Inferior parietal cortex (tissue), 1 donor: ENCODE data around the gene DBF4.
"Not testable (repeated sequence)": the region's sequence is repeated elsewhere in the genome, so short reads cannot be mapped to it uniquely, and the experiment has no call there.

ENCODE experiments used
- DNase-seq: peaks from one replicate; pipeline ENCODE4 v3.0.0-alpha.2; 2016; ENCODE audit errors: extremely low spot score

The DBF4 gene

GRCh38 chr7:87882151-87882937, 6.1 kb downstream of the DBF4 start:
- DNase-seq, result no peak

- no peak for DNase-seq
Measured at GRCh38 chr7:87885018-87885417, 8.7 kb downstream of the DBF4 start.

DNA sequence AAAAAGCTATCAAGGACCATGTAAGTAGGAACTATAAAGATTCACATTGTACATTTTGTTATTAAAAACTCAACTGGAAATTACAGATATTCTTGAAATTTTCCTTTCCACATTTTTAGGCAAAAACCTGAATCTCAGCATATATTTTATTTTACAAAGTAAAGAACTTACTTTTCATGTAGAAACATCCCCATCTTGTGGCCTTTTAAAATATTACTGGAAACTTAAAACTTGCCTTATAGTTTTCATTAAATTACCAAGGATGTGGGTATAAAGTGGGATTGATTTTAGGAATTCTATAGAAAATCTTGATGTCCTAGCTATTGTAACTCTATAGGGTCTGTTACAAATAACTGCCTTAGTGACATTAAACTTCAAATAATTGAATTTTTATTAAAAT, 10.6 kb downstream of the DBF4 start:
- DNase-seq, result peak; percentile 72

DNA sequence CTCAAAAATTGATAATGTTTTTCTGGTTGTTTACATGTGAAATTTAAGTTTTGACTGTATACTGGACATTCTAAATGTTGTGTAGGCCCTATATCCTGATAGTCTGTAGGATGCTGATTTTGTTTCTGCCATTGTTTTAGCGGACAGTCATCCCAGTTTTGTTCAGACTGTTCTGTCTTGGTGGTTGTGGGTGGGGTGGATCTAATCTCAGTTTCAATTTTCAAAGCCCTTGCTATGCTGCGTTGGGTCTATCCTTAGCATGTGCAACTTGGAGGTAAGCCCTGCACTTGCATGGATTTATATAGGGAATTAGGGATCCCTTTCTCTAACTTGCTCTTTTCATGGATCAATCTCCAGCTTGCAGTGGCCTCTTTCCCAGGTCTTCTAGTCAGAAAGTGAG, 19.1 kb downstream of the DBF4 start:
- DNase-seq, result no peak

- no peak for DNase-seq
Measured at GRCh38 chr7:87899255-87899654, 23.0 kb downstream of the DBF4 start.

GRCh38 chr7:87907136-87907906, 31.0 kb downstream of the DBF4 start:
- not testable (repeated sequence) for DNase-seq

GRCh38 chr7:87908814-87909213, 32.5 kb downstream of the DBF4 start:
- not testable (repeated sequence) for DNase-seq

GRCh38 chr7:87912121-87912520, 35.8 kb downstream of the DBF4 start:
- DNase-seq, result no peak

GRCh38 chr7:87918740-87919139, 42.4 kb downstream of the DBF4 start:
- no peak for DNase-seq

DNA sequence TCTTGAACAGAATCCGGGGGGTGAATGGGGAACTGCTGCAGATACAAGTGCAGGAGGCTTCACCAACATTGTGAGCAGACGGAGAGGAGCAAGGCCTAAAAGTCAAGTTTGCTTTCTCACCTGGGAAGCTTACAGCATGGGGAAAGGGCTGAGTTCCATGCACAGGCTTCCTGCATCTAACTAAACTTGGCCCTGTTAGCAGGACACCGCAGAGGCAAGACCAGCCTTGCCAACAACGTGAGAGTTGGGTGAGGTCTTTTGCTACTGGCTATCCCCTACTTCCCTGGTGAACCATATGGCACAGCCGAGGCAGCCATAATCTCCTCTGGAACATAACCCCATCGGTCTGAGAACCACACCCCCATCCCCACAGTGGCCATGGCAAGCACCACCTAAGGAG, 43.6 kb downstream of the DBF4 start:
- DNase-seq, result no peak

GRCh38 chr7:87920578-87920977, 44.3 kb downstream of the DBF4 start:
- no peak for DNase-seq

DNA sequence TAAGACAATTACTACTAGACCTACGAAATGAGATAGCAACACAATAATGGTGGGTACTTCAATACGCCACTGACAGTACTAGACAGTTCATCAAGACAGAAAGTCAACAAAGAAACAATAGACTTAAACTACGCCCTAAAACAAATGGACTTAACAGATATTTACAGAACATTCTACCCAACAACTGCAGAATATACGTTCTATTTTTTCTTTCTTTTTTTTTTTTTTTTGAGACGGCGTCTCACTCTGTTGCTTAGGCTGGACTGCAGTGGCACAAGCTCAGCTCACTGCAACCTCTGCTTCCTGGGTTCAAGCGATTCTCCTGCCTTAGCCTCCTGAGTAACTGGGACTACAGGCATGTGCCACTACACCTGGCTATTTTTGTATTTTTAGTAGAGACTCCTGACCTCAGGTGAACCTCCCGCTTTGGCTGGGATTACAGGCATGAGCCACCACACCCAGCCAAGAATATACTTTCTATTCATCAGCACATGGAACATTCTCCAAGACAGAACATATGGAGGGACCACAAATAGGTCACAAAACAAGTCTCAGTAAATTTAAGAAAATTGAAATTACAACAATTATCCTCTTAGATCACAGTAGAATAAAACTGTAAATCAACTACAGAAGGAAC, 46.6 kb downstream of the DBF4 start:
- not testable (repeated sequence) for DNase-seq

GRCh38 chr7:87926581-87927461, 50.5 kb downstream of the DBF4 start:
- no peak for DNase-seq

DNA sequence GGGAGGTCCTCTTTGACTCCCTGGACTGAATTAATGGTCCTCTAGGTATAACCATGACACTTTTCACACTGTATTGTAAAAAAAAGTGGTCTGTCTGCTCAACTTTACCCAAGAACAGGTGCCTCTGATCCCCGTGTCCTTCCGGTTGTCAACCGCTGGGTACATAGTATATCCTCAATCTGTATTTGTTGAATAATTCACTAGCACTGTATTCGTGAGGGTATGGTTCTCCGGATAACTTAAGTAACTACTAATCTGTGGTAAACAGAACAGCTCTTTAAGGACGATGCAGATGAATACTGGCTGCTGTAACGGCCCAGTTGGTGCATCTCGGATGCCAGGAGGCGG, 57.3 kb downstream of the DBF4 start:
- DNase-seq, result no peak

- peak; percentile 92 for DNase-seq
Measured at GRCh38 chr7:87933953-87934698, 57.8 kb downstream of the DBF4 start, which contains the start of gene ADAM22. Gene ADAM22, plus strand, starts transcription at chr7:87934251. Its CDS starts 215 bp downstream, at chr7:87934466.

- peak; percentile 47 for DNase-seq
Measured at GRCh38 chr7:87934699-87935383, 58.5 kb downstream of the DBF4 start.

GRCh38 chr7:87935384-87935706, 59.1 kb downstream of the DBF4 start:
- DNase-seq, result peak; percentile 21

DNA sequence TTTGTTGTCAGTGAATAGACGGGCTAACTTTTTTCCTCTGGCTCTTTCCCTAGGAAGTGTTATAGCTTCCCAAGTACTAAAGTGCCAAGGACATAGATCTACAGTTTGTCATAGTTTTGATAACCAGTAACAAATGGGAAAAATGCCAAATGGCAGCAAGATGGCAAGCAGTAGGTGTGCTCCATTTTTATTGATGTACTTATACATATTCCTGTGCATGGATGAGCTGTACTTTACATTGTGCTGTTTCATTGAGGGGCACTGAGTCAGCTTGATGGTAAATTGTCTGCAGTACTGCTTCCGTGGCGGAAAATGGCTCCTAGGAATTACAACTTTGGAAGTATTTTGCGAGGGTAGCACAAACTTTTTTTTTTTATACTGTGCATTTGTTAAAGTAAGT, 64.8 kb downstream of the DBF4 start:
- no peak for DNase-seq

DNA sequence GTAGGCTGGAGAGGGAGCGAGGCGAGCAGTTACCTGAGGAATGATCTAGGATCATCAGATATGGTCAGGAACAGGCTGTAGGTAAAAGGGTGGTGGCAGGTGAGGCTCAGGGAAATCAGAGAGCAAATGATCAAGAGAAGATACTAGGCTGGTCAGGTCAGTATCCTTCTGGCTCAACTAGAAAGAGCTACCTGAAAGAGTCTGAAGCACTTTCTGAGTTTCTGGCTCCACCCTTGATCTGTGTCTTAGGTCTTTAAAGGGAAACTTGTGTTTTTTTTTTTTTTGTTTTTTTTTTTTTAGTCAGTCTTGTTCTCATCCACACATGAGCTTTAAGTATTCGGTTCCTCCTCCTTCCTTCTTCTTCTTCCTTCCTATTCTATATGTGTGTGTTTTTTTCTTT, 68.3 kb downstream of the DBF4 start:
- DNase-seq, result no peak

- DNase-seq, result not testable (repeated sequence)
Measured at GRCh38 chr7:87945926-87946325, 69.6 kb downstream of the DBF4 start.
